Astrocyte (in vitro differentiated cells and primary cell): ENCODE results near the gene ADSS1. TPM values are rescaled to one million over a fixed set of nuclear protein-coding genes. Genes with fewer than 3 reads are reported as not detected.

Source experiments
- DNase-seq: peaks from one replicate; pipeline ENCODE4 v3.0.0-alpha.2; 2010; ENCODE audit warnings: low read depth
- FAIRE-seq: peaks from 2 replicates; lab custom pipeline; 2011; peaks lifted over from hg19 to GRCh38; lab: Jason Lieb, UNC
- H2AFZ ChIP-seq: 2 replicates; pipeline ENCODE4 v1.6.0; 2012; ENCODE audit warnings: low read depth, low read length, inconsistent platforms
- H3K27ac ChIP-seq: 2 replicates; pipeline ENCODE4 v1.5.1; 2011; ENCODE audit warnings: low read depth, low read length, inconsistent platforms
- H3K27me3 ChIP-seq: 2 replicates; pipeline ENCODE4 v1.6.0; 2011; ENCODE audit warnings: low read length, inconsistent platforms; ENCODE audit not compliant: insufficient read depth
- H3K36me3 ChIP-seq: 2 replicates; pipeline ENCODE4 v1.5.1; 2011; ENCODE audit warnings: low read length, inconsistent platforms; ENCODE audit not compliant: insufficient read depth
- H3K4me1 ChIP-seq: 2 replicates; pipeline ENCODE4 v1.5.1; 2011; ENCODE audit warnings: low read length, inconsistent platforms; ENCODE audit not compliant: insufficient read depth
- H3K4me2 ChIP-seq: 2 replicates; pipeline ENCODE4 v1.6.0; 2012; ENCODE audit warnings: low read length, inconsistent platforms
- H3K4me3 ChIP-seq: 2 replicates; pipeline ENCODE4 v1.5.1; 2011; ENCODE audit warnings: low read depth, mild to moderate bottlenecking, low read length, inconsistent platforms; ENCODE audit not compliant: insufficient read depth
- H3K79me2 ChIP-seq: 2 replicates; pipeline ENCODE4 v1.6.0; 2012; ENCODE audit warnings: mild to moderate bottlenecking, low read length, inconsistent platforms; ENCODE audit not compliant: insufficient read depth
- H3K9ac ChIP-seq: 2 replicates; pipeline ENCODE4 v1.6.0; 2012; ENCODE audit warnings: mild to moderate bottlenecking, low read length, inconsistent platforms
- H3K9me3 ChIP-seq: 2 replicates; pipeline ENCODE4 v1.5.1; 2012; ENCODE audit warnings: low read depth, mild to moderate bottlenecking, low read length, inconsistent platforms; ENCODE audit not compliant: insufficient read depth
- H4K20me1 ChIP-seq: 2 replicates; pipeline ENCODE4 v1.6.0; 2012; ENCODE audit warnings: low read length, inconsistent platforms; ENCODE audit not compliant: insufficient read depth
- H3K27ac Mint-ChIP-seq: one replicate; pipeline ENCODE4 v1.8.0; 2021; ENCODE audit warnings: mild to moderate bottlenecking, mixed read lengths; ENCODE audit not compliant: unreplicated experiment
- H3K27me3 Mint-ChIP-seq: one replicate; pipeline ENCODE4 v1.8.0; 2021; ENCODE audit warnings: low read depth, mixed read lengths; ENCODE audit not compliant: unreplicated experiment
- H3K36me3 Mint-ChIP-seq: one replicate; pipeline ENCODE4 v1.8.0; 2021; ENCODE audit warnings: low read depth, mixed read lengths; ENCODE audit not compliant: unreplicated experiment
- H3K4me1 Mint-ChIP-seq: one replicate; pipeline ENCODE4 v1.8.0; 2021; ENCODE audit warnings: low read depth, mixed read lengths; ENCODE audit not compliant: unreplicated experiment
- H3K4me3 Mint-ChIP-seq: one replicate; pipeline ENCODE4 v1.8.0; 2021; ENCODE audit warnings: mild to moderate bottlenecking, moderate library complexity, mixed read lengths; ENCODE audit not compliant: unreplicated experiment
- H3K9me3 Mint-ChIP-seq: one replicate; pipeline ENCODE4 v1.8.0; 2021; ENCODE audit warnings: mild to moderate bottlenecking, mixed read lengths; ENCODE audit not compliant: unreplicated experiment
- EZH2 ChIP-seq: IDR thresholded peaks from 2 replicates; pipeline ENCODE4 v1.6.1; 2012; ENCODE audit warnings: mild to moderate bottlenecking, low read length, inconsistent platforms; ENCODE audit not compliant: insufficient read depth
- total RNA-seq: library from RNA; stranded (reverse); gene quantifications from 2 replicates; pipeline ENCODE4 v1.2.1, GENCODE V29; 2021
- TF ChIP-seq, protein P1 (sequence below): IDR thresholded peaks from 2 replicates; pipeline ENCODE4 v1.5.1; 2011; ENCODE audit warnings: low read depth, mild to moderate bottlenecking, inconsistent platforms, low read length, moderate library complexity; ENCODE audit not compliant: insufficient read depth

ADSS1 gene
- total RNA-seq, 1 donor from 2014 or later = 4.4 TPM

DNA sequence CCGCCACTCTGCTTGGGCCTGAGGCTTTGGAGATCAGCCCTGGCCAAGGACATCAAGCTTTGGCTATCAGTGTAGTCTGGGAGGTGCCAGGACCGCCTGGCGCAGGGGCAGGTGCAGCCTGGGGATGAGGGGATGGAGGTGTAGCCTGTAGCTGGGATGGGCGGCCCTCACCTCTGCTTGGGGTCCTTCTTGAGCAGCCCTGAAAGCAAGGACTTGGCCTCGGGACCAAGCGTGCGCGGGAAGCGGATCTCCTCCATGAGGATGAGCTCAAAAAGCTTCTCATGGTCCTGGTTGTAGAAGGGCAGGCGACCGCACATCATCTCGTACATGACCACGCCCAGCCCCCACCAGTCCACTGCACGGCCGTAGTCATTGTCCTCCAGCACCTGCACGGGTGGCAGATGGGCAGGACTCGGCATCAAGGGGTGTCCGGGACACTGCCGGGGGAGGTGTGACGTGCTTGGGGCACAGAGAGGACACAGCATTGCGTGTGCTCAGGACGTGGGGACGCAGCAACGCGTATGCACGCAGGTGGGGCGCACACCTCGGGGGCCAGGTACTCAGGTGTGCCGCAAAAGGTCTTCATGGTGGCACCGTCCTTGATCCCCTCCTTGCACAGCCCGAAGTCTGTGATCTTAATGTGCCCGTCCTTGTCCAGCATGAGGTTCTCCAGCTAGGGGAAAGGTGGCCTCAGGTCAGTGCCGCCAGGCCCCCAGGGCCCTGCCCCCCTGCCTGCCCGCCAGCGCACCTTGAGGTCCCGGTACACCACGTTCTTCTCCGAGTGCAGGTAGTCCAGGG is 48.9 kb downstream of the ADSS1 start:
- no peak overlapping the region for H3K9ac ChIP-seq
- Mint-ChIP-seq H3K9me3 (no peaks in the 10 kb centered on the region), H3K36me3 (peaks cover 21% of the 10 kb centered on the region), H3K4me1 (peaks cover 3% of the 10 kb centered on the region), H3K27me3 (no peaks in the 10 kb centered on the region), H3K4me3 (peak overlapping the region; percentile 34), H3K27ac (no peak overlapping the region)
- peaks cover 3% of the 10 kb centered on the region for H3K4me1 ChIP-seq
- no peaks in the 10 kb centered on the region for H3K9me3 ChIP-seq
- peaks cover 4% of the 10 kb centered on the region for H3K36me3 ChIP-seq
- TF ChIP-seq, protein P1, sequence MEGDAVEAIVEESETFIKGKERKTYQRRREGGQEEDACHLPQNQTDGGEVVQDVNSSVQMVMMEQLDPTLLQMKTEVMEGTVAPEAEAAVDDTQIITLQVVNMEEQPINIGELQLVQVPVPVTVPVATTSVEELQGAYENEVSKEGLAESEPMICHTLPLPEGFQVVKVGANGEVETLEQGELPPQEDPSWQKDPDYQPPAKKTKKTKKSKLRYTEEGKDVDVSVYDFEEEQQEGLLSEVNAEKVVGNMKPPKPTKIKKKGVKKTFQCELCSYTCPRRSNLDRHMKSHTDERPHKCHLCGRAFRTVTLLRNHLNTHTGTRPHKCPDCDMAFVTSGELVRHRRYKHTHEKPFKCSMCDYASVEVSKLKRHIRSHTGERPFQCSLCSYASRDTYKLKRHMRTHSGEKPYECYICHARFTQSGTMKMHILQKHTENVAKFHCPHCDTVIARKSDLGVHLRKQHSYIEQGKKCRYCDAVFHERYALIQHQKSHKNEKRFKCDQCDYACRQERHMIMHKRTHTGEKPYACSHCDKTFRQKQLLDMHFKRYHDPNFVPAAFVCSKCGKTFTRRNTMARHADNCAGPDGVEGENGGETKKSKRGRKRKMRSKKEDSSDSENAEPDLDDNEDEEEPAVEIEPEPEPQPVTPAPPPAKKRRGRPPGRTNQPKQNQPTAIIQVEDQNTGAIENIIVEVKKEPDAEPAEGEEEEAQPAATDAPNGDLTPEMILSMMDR = no peak
- no peak for TF ChIP-seq EZH2
- no peaks in the 10 kb centered on the region for H3K27me3 ChIP-seq
- no peak overlapping the region for H3K4me2 ChIP-seq
- no peak overlapping the region for H3K4me3 ChIP-seq
- H3K79me2 ChIP-seq = peaks cover 5% of the 10 kb centered on the region
- no peak for FAIRE-seq
- H3K27ac ChIP-seq = no peak overlapping the region
- peaks cover 41% of the 10 kb centered on the region for H4K20me1 ChIP-seq
- DNase-seq = no peak
- no peak overlapping the region for H2AFZ ChIP-seq

DNA sequence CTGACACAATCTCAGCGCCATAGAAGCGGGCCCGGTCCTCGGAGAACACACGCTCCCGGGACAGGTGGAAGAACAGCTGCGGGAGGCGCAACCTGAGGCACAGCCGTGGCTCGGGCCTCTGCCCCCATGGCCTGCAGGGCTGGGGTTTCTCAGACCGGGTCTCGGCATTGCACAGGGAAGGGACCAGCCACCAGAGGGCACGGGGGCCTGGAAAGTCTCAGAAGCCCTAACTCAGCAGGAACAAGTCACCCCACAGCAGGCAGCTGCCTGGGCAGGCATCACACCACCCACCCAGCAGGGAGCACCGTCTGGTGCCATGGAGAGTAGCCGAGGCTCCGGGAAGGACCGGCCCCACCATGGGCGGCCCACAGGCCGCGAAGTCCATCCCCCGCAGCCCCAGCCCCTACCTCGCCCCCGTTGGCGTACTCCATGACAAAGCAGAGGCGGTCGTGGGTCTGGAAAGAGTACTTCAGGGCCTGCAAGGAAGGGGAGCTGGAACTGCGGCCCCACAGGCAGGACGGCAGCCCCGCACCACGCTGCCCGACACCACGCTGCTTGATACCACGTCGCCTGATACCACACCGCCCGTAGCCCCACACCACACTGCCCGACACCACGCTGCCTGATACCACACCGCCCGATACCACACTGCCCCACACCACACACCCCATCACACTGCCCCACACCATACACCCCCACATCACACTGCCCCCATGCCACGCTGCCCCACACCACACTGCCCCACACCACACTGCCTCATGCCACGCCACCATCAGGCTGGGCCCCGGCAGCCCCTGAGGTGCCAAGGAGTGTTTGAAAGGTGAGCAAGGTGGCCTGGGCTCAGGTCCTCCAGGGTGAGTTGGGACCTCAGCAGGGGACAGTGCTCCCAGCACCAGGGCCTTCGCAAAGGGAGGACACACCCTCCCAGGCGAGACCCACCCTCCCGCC is 49.8 kb downstream of the ADSS1 start:
- no peak overlapping the region for H3K4me3 Mint-ChIP-seq
- H3K27ac Mint-ChIP-seq = peak overlapping the region; percentile 34
- no peak for FAIRE-seq
- Histone ChIP-seq H4K20me1 (peaks cover 45% of the 10 kb centered on the region), H3K9me3 (no peaks in the 10 kb centered on the region), H3K4me2 (no peak overlapping the region), H3K27me3 (no peaks in the 10 kb centered on the region), H3K4me1 (peaks cover 2% of the 10 kb centered on the region), H3K27ac (no peak overlapping the region), H3K79me2 (peaks cover 7% of the 10 kb centered on the region), H3K9ac (no peak overlapping the region), H3K4me3 (no peak overlapping the region), H3K36me3 (peaks cover 4% of the 10 kb centered on the region), H2AFZ (no peak overlapping the region)
- H3K27me3 Mint-ChIP-seq = no peaks in the 10 kb centered on the region
- TF ChIP-seq EZH2 = no peak
- TF ChIP-seq, protein P1 = no peak
- peaks cover 3% of the 10 kb centered on the region for H3K4me1 Mint-ChIP-seq
- H3K36me3 Mint-ChIP-seq = peaks cover 21% of the 10 kb centered on the region
- no peak for DNase-seq
- H3K9me3 Mint-ChIP-seq = no peaks in the 10 kb centered on the region
